HL-60 (cell line): ENCODE data around the gene MACO1.

Source experiments
- DNase-seq, 2 experiments: peaks; one replicate each; pipeline ENCODE4 v3.0.0-alpha.2; 2010 to 2020; ENCODE audit warnings: low read depth in 1 of 2, low spot score in 1 of 2
- H3K27ac ChIP-seq: fragments of 250-450 bp; sonication (Bioruptor Pico); replicated peaks from 2 replicates; pipeline ENCODE4 v1.5.1; 2020; ENCODE audit warnings: mild to moderate bottlenecking, moderate library complexity
- H3K27me3 ChIP-seq: fragments of 250-450 bp; sonication (Bioruptor Pico); 2 replicates; pipeline ENCODE4 v1.5.1; 2021; ENCODE audit warnings: mild to moderate bottlenecking, moderate library complexity; ENCODE audit not compliant: insufficient read depth, poor library complexity, severe bottlenecking
- H3K4me3 ChIP-seq: replicated peaks from 2 replicates; pipeline ENCODE4 v1.5.1; 2011; ENCODE audit warnings: mild to moderate bottlenecking, control low read depth, low read length; ENCODE audit not compliant: insufficient read depth
- CTCF ChIP-seq: IDR thresholded peaks from one replicate; pipeline ENCODE4 v1.5.1; 2011; ENCODE audit warnings: low read length, control low read depth, inconsistent platforms; ENCODE audit not compliant: insufficient read depth
- GABPA ChIP-seq: IDR thresholded peaks from 2 replicates; pipeline ENCODE4 v1.6.1; 2012; ENCODE audit warnings: low read depth
- POLR2AphosphoS5 ChIP-seq: IDR thresholded peaks from 2 replicates; pipeline ENCODE4 v1.6.1; 2012; ENCODE audit warnings: low read depth
- REST ChIP-seq: IDR thresholded peaks from 2 replicates; pipeline ENCODE4 v1.6.1; 2012; ENCODE audit warnings: low read depth; ENCODE audit not compliant: insufficient replicate concordance
- SPI1 ChIP-seq: IDR thresholded peaks from 2 replicates; pipeline ENCODE4 v1.6.1; 2012; ENCODE audit warnings: low read depth, mild to moderate bottlenecking, borderline replicate concordance

Gene MACO1

GRCh38 chr1:25529518-25530185 is 99.0 kb downstream of the MACO1 start:
- no peak overlapping the region for H3K27ac ChIP-seq
- DNase-seq: peak; percentile 28 to 40
- no peak for TF ChIP-seq POLR2AphosphoS5
- TF ChIP-seq SPI1: peak; percentile 33; the same call in 1 of the 2 replicates
- no peaks in the 10 kb centered on the region for H3K27me3 ChIP-seq
- no peak overlapping the region for H3K4me3 ChIP-seq

- TF ChIP-seq REST (no peak), SPI1 (no peak), CTCF (no peak), GABPA (no peak), POLR2AphosphoS5 (no peak)
- no peak for DNase-seq
- no peak overlapping the region for H3K27ac ChIP-seq
- H3K27me3 ChIP-seq: no peaks in the 10 kb centered on the region
- no peak overlapping the region for H3K4me3 ChIP-seq
Observed at GRCh38 chr1:25530186-25531081, 99.7 kb downstream of the MACO1 start.

GRCh38 chr1:25531082-25531461 is 100.4 kb downstream of the MACO1 start:
- TF ChIP-seq SPI1 (no peak), REST (no peak), CTCF (no peak)
- Histone ChIP-seq H3K4me3 (no peak overlapping the region), H3K27ac (no peak overlapping the region), H3K27me3 (no peaks in the 10 kb centered on the region)
- DNase-seq: no peak

GRCh38 chr1:25532970-25533369 is 102.3 kb downstream of the MACO1 start:
- H3K4me3 ChIP-seq: no peak overlapping the region
- H3K27me3 ChIP-seq: no peaks in the 10 kb centered on the region
- no peak overlapping the region for H3K27ac ChIP-seq
- DNase-seq: no peak
- TF ChIP-seq POLR2AphosphoS5 (no peak), SPI1 (no peak), REST (no peak), CTCF (no peak), GABPA (no peak)
